HG03045 (cell line): Measurements from ENCODE around the gene CYYR1.

Experiments
- ATAC-seq: cut with Tn5 transposase; IDR thresholded peaks from one replicate; pipeline ENCODE4 v1.9.1; 2021; ENCODE audit warnings: mild to moderate bottlenecking, moderate library complexity; ENCODE audit not compliant: unreplicated experiment

Gene CYYR1

DNA sequence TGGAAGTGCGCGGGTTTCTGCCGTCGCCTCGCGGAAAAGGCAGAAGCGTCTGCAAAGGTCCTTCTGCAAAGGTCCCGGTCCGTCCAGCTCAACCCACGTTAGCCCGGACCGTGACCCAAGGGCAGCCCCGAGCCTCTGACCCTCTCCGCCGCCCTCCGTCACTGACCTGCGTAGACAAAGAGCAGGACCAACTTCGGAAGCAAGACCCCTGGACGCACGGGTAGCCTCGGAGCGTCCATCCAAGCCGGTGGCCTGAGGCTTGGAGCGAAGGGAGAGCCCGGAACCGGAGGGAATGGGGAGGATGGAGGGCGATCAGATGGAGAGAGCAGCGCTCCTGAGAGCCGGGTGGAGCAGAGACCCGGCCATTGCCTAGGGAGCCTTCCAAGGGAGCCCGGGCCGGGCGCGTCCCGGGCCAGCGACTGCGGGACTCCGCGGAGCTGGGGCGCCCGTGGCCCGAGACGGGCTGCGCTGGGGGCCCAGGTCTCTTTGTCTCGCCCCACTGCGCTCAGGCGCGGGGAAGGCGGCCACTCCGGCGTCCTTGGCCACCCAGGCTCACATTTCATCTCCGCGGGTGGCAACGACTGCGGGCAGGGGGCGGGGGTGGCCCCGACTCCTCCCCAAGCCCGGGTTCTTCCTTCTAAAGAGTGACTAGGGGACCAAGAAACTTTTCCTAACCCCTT, at the start of gene CYYR1:
CYYR1 (minus strand) TSS at position 585 of the 680 bp plus-strand sequence; CDS start at position 239, 346 bp downstream.
- no peak for ATAC-seq

DNA sequence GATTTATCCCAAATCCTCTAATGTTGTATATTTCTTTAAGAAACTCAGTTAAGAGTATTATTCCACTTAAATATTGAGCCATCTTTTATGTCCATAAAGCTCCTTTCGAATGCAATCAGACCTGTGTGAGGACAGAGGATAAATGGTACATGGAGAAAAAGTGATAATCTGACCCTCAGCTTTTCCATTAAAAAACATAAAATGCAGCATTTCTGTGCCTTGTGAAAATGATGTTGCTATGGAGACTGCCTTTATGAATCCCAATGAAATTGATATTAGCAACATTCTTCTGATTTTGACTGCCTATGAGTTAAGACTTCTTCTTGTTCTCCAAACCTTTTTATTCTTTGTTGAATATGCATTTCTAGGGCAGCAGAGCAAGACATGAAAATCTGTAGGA, 44.1 kb upstream of the CYYR1 start:
- ATAC-seq, result no peak

GRCh38 chr21:26614251-26614650, 41.2 kb upstream of the CYYR1 start:
- no peak for ATAC-seq

DNA sequence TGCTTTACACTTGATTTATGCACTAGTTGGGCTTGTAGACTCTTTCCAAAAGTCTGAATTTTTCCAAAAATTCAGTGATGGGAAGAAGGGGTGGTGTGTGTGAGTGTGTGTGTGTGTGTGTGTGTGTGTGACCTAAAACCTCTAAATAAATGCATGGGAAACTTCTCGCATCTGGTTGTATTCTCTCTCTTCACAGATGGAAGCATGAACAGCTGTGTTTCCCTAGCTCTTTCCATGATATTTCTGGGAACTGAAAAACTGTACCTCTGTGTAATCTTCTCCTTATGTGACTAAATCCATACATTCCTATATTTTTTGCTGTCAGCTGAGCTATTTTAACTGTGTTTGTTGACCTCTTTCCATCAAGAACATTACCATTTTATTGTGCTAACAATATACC, 26.2 kb upstream of the CYYR1 start:
- no peak for ATAC-seq

DNA sequence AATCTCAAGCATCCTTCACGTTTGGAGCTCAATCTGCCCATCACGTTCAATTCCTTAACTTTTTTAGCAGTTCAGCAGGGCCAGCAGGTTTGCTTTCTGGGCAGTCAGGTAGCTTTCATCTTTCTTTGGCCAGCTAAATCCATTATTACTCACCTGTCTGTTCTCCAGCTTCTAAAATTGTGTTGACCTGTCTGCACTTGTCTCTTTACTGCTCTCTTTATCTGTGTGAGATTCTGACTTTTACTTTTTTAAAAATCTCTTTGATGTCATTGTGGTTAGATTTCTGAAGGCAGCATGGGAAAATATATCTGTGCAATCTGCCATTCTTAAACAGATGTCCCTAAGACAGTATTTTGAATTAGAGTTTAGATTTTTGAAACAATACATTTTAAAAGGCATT, 24.9 kb upstream of the CYYR1 start:
- ATAC-seq, result no peak

DNA sequence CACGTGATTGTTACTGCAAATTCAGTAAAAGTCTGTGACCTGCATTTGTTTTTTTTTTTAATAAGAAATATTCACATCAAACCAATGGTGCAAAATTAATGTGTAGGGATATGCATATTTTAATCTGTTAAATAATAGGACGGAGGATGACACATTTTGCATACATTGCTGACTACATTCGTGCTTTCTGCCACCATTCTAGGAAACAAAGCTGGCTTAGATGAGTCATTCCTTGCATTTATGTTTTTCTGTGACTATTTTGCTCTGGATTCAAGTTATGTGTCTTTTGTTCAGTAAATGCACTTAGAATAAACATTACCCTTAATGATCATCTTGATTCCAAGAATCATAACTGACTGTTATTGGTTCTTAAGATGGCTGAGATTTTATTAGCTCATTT, 23.9 kb upstream of the CYYR1 start:
- no peak for ATAC-seq

DNA sequence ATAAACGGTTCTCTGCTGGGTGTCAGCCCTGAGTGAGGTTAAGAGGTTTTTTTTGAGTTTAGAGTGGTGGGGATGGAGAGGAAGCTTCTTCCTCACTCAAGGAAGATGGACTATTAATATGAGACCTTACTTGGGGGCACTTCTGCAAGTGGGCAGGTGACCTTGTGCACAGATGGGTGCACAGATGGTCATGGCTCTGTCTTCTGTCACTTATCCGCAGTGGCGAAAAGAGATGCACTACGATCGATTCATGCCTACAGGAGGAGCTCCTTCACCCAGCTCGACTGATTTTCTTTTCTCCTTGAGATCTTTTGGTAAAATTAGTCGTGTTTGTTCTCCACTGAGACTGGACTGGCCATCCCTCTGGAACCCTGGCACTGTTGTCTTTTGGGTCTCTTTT, 22.9 kb upstream of the CYYR1 start:
- no peak for ATAC-seq

DNA sequence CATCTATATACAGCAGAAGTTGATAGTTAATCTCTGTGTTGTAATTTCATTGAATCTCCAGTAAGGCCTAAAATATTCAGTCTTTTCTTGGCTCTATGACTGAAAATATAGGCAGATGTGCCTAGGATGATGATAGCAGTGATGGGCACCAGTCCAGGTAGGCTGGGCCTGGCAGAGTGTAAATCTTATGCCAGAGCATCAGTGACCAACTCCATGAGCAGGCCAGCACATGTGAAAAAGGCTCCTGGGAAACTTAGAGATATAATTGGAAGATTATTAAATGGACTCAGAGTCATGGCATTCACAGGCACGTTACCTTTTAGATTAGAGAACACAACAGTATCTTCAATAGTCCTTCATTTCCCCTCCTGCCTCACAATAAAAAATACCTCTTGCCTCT, 20.7 kb upstream of the CYYR1 start:
- ATAC-seq, result no peak

- ATAC-seq, result no peak
Observed at GRCh38 chr21:26591543-26591942, 18.5 kb upstream of the CYYR1 start.

DNA sequence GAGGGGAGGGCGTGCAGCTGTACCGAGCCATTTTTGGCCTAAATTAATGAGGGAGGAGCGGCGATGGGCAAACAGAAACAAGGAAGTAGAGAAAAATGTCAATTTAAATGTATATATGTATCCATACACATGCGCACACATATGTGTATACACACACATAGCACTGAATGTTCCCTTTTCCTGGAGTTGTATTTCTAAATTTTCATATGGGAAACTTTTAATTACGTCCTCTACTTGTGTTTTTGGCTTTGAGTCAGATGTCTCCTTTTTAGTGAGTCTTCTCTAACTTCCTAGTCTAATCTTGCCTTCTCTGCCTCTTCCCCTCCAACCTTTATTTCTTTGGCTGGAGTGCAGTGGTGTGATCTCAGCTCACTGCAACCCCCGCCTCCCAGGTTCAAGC, 15.4 kb upstream of the CYYR1 start:
- ATAC-seq, result no peak

DNA sequence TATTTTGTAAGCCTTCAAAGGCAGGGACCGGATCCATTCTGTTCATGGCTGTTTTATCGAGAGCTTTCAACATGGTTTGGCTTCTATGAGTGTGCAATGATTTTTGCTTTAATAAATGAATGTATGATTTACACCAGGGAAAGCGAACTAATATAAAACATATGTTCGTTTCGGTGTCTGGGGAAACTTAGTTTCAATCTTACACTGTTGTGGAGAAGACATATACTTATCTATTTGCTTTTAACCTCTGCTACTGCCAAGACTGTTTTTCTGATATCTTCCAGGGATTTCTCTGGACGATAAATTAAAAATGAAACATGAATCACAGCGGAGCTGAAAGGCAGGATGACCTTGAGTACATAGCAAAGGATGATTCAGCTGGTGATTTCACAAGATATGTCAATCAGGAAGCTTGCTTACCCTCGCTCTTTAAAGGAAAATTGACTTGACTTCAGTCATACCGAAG, 14.7 kb upstream of the CYYR1 start:
- ATAC-seq, result no peak

DNA sequence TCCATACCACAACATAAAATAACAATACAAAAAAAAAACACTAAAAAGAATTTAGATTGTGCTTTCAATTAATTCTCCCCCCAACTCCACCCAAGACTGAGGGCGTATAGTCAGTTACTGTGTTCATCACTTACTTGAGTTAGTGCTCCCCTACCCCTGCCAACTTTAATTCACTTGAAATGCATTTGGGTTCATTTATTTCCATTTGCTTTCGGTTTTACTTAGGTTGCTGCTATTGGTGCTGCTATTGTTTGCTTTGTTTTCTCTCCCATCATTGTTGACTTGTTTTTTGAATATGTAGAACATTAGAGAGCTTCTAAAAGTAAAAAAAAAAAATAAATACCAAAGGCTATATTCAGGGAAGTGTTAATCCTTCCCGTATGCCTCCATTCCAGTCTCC, 10.7 kb upstream of the CYYR1 start:
- ATAC-seq, result no peak

DNA sequence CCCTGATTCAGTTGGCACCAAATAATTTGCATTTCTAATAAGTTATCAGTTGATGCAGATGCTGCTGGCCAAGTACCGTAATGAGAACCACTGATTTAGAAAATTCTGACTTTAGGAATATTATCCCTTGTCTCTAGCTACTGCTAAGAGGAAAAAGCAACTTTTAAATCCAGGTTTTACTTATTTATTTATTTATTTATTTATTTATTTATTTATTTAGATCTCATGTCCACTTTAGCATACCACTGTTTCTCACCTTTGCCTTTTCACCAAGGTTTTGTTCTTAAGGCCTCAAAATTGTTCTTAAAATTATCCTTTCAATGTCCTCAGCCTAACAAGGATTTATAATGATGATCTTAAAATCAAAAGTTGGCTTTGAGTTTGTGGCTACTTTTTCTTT, 8.7 kb upstream of the CYYR1 start:
- ATAC-seq, result no peak

- ATAC-seq, result no peak
Observed at GRCh38 chr21:26572076-26572701, 897 bp downstream of the CYYR1 start.

GRCh38 chr21:26570203-26570602, 2.9 kb downstream of the CYYR1 start:
- no peak for ATAC-seq

GRCh38 chr21:26565546-26565945, 7.5 kb downstream of the CYYR1 start:
- no peak for ATAC-seq

- no peak for ATAC-seq
Observed at GRCh38 chr21:26565111-26565510, 8.0 kb downstream of the CYYR1 start.

GRCh38 chr21:26563856-26564503, 9.1 kb downstream of the CYYR1 start:
- ATAC-seq, result no peak

DNA sequence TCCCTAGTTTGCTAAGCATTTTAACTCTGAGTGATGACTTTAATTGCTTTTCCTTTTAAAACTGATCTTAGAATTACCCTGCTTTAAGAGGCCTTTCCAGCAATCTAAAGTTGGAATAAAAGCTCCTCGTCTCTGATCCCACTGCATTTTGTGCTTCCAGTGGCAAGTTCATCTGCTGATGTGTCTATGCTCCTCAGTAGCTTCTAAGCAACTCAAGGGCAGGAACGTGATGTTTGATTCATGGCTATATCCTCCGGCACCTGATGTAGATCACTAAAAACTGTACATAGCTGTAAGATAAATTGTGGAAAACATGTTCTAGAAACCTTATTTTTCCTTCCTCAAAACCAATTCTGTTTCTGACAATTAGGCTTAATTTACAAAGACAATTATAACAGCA, 12.5 kb downstream of the CYYR1 start:
- ATAC-seq, result no peak

DNA sequence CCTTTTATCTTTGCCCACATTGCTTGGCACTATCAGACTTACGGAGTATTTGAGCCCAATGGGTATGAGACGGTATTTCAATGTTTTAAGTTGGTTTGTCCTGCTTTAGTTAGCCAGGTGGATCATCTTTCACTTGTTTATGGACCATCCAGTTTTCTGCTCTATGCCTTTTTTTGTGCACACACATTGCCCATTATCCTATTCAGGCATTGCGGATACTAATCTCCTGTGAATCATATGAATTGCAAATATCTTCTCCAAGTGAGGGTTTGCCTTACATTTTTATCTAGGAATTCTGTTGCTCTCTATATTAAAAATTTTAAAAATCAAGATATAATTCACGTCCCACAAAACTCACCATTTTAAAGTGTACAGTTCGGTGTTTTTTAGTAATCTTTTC, 14.0 kb downstream of the CYYR1 start:
- ATAC-seq, result no peak

DNA sequence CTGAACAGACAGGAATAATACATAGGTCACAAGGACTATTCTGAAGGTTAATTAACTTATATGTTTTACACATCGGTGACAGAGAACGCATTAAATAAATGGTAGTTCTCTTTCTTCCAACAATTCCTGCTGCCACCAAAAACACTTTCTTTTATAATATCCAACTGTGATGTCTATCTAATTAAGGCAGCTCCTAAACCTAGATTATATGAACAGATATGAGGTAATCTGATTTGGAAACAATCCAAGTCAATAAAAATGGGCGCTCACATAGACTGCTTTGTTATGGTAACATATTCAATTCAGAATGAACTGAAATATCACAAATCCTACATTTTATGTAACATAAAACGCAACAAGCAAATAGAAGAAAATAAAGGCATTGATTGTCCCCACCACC, 16.0 kb downstream of the CYYR1 start:
- ATAC-seq, result no peak

DNA sequence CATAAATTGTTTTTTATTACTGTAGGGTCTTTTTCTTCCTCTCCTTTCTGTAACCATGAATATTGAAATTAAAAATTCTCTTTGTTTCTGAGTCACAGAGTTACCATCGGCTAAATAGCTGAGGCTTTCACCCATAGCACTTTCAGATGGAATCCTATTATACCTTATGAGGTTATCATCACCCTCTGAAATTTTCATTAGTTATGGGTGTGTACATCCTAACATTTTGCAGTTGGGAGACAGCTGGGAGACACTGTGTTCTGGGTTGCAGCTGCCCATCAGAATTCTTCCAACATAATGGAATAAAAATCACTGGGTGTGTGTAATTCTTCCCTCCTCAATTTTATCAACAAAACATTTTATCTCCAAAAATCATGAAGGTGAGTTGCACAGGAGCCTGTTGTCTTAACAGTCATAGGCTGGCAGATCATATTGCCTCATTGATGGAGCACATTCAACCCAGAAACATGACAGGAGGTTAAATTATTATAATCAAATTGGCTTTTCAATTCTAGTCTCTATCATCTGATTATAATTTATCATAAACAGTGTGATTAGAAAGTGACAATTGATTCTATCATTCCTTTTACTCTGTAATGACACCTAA, 17.4 kb downstream of the CYYR1 start:
- no peak for ATAC-seq
